Stimulated activated naive B cell treated with anti-CD40 and anti-IgM and Interleukin-4, amounts not matched to agents 10 μg/mL and 1 μg/mL and 100 μg/mL, for 72 hours (primary cell): Measurements from ENCODE around the gene KLHL3.
A peak's percentile ranks its signal among the peaks of the same experiment; 100 is the strongest.

ENCODE experiments used
- ATAC-seq, 2 donors: fragments of 150-1000 bp; cut with Tn5 transposase; replicated peaks; 2 replicates each; pipeline ENCODE4 v1.10.0; 2021; ENCODE audit warnings: moderate library complexity in 1 of 2
- DNase-seq: peaks from one replicate; pipeline ENCODE4 v3.0.0; 2021
- H3K27ac Mint-ChIP-seq: one replicate; pipeline ENCODE4 v1.8.0; 2022; ENCODE audit warnings: mild to moderate bottlenecking, mixed read lengths
- H3K27me3 Mint-ChIP-seq, 2 donors: one replicate each; pipeline ENCODE4 v1.8.0; 2022; ENCODE audit warnings: mixed read lengths in 2 of 2
- H3K36me3 Mint-ChIP-seq, 2 donors: one replicate each; pipeline ENCODE4 v1.8.0; 2022; ENCODE audit warnings: mixed read lengths in 2 of 2, mild to moderate bottlenecking in 1 of 2
- H3K4me1 Mint-ChIP-seq, 2 donors: one replicate each; pipeline ENCODE4 v1.8.0; 2022; ENCODE audit warnings: mixed read lengths in 2 of 2, mild to moderate bottlenecking in 1 of 2
- H3K4me3 Mint-ChIP-seq, 2 donors: one replicate each; pipeline ENCODE4 v1.8.0; 2022; ENCODE audit warnings: mild to moderate bottlenecking in 2 of 2, mixed read lengths in 2 of 2, moderate library complexity in 1 of 2
- H3K9me3 Mint-ChIP-seq, 2 donors: one replicate each; pipeline ENCODE4 v1.8.0; 2022; ENCODE audit warnings: mixed read lengths in 2 of 2, mild to moderate bottlenecking in 1 of 2

Gene KLHL3

DNA sequence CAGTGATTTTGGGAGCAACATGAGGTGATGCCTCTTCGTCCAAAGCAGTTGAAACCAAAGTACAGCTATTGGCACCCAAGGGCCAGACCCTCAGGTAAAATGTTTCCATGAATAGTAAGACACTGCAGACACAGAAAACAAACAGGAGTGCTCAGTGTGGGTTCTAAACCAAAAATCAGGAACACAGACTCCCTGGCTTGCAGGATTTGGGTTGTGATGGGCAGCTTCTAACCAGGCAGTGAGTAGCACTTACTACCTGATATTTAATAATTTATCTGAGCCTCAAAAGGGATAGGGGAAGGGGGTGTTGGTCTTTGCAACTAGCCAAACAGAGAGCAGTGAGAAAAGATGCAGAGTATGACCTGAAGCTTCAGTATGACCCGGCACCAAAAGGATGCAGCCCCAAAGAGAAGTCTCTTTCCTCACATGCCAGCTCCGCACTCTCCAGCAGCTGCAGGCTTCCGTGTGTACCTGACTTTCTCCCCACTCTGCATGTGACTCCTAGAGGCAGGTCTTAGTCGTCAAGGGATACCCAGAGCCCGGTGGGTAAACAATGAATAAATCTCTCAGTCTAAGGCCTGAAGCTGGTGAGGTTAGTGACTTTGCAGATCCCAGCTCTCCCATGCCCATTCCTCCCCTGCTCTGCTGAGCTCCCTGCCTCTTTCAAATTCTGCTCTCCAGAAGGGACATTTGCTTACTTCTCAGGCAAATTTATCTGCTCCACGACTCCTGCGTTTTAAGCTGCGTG, 131.4 kb downstream of the KLHL3 start:
- no peak for ATAC-seq
- Mint-ChIP-seq H3K4me3 (no peak overlapping the region), H3K4me1 (no peaks in the 10 kb centered on the region), H3K27ac (no peak overlapping the region), H3K9me3 (no peaks in the 10 kb centered on the region), H3K27me3 (peaks cover 31 to 37% of the 10 kb centered on the region in 2 donors), H3K36me3 (no peaks in the 10 kb centered on the region)
- no peak for DNase-seq

DNA sequence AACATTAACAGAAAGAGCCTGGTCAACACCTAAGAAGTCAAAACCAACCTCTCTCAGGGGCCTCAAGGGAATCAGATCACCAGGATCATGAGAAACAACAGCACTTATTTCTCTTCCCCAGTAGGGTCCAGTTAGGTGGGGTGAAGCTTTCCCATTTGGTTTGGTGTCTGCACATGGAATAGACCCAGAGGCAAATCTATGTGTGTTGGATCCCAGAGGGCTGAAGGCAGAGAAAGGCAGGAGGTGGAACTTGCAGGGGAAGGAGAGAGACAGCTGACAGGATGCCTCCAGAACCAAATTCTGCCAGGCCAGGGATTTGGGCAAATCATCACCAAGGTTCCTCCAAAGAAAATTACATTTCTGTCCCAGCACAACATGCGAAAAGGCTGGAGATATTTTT, 132.0 kb downstream of the KLHL3 start:
- no peak for ATAC-seq
- Mint-ChIP-seq H3K27me3 (peaks cover 36 to 43% of the 10 kb centered on the region in 2 donors), H3K36me3 (no peaks in the 10 kb centered on the region), H3K4me1 (no peaks in the 10 kb centered on the region), H3K27ac (no peak overlapping the region), H3K4me3 (no peak overlapping the region), H3K9me3 (no peaks in the 10 kb centered on the region)
- DNase-seq = no peak

DNA sequence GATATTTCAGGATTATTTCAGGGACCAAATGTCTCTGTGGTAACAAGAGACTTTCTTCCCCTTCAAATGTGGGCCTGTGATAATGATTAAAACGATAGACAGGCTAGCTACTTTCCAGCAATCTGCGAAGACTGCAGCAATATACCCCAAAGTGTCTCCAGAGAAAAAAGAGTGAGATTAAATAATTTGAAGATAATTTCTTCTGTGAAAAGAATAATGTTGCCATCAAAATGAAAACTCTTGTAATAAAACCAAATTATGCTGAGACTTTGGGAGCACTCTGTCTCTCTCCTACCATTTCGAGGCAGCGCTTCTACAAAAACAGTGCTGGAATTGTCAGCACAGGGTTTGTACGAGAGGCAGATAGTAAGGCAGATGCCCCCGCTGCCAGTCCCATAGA, 132.5 kb downstream of the KLHL3 start:
- H3K36me3 Mint-ChIP-seq = no peaks in the 10 kb centered on the region
- no peaks in the 10 kb centered on the region for H3K9me3 Mint-ChIP-seq

DNA sequence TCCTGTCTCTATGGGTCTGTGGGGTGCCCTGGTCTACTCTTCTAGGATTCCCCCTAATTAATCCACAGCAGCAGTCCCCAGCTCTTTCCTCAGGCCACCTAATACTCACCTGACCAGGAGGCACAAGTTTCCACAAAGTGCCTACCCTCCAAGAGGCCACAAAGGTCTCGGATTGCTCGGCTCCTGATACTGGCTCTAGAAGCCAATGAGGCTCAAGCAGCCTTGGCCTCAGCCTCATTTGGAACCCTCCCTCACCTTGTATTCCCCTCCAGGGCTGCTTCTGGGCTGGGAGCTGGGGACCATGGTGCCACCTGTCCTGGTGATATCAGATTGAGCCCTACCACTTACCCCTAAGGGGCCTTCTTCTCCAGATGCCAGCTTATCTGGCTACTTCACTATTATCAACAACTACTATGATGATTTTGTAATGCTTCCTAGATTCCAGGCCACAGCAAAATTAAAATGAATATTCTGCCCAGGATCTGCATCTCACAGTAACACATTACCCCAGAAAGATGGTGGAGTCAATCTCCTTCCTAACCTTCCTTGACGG, 133.1 kb downstream of the KLHL3 start:
- H3K4me3 Mint-ChIP-seq = no peak overlapping the region
- H3K27ac Mint-ChIP-seq = no peak overlapping the region
- H3K36me3 Mint-ChIP-seq = no peaks in the 10 kb centered on the region
- no peaks in the 10 kb centered on the region for H3K9me3 Mint-ChIP-seq
- no peak for DNase-seq
- peaks cover 41 to 45% of the 10 kb centered on the region in 2 donors for H3K27me3 Mint-ChIP-seq
- no peaks in the 10 kb centered on the region for H3K4me1 Mint-ChIP-seq
- no peak for ATAC-seq

More for the DNA sequence above, 132.5 kb downstream of the KLHL3 start:
- Mint-ChIP-seq H3K4me1 (no peaks in the 10 kb centered on the region), H3K27me3 (peaks cover 39 to 45% of the 10 kb centered on the region in 2 donors), H3K4me3 (no peak overlapping the region), H3K27ac (no peak overlapping the region)
- DNase-seq (no peak), ATAC-seq (no peak)

DNA sequence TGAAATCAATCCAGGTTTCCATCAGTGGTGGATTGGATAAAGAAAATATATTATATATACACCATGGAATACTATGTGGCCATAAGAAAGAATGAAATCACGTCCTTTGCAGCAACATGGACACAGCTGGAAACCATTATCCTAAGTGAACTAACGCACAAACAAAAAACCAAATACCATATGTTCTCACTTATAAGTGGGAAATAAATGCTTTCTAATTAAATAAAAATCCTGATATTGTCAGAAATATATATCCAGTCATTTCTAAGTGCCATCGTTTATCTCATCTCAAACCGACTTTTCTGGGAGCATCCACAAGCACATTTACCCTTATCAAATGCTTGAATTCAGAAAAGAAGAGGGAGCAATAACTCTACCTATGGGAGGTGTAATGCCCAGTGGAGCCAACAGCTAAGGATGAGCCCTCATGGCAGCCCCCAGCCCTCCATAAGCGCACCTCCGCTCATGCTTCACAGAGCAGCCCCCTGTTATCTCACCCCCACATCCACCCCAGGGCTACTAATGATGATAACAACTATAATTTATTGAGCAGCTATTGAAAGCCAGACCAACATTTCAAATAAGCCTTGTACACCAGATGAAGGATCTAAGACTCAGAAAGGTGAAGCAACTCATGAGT, 135.0 kb downstream of the KLHL3 start:
- no peaks in the 10 kb centered on the region for H3K4me1 Mint-ChIP-seq
- H3K27ac Mint-ChIP-seq = no peak overlapping the region
- no peak overlapping the region for H3K4me3 Mint-ChIP-seq
- H3K9me3 Mint-ChIP-seq = no peaks in the 10 kb centered on the region
- DNase-seq (no peak), ATAC-seq (no peak)
- peaks cover 44 to 52% of the 10 kb centered on the region in 2 donors for H3K27me3 Mint-ChIP-seq
- H3K36me3 Mint-ChIP-seq = no peaks in the 10 kb centered on the region

DNA sequence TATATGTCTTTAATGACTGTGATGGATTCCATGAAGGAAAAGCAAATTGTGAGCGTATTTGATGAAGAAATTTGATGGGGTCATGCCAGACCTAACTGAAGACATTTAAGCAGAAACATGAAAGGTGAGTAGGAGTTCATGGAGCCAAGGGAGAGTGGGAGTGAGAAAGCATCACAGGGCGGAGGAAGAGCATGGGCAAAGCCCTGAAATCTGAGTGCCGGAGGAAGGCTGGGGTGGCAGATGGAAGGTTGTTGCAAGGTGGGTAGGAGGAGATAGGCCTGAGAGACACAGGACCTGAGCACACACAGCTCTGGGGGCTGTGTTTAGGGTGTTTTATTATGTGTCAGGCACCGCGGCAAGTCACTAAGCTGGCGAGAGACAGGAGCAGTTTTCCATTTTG, 136.4 kb downstream of the KLHL3 start:
- Mint-ChIP-seq H3K4me3 (no peak overlapping the region), H3K36me3 (no peaks in the 10 kb centered on the region), H3K27ac (no peak overlapping the region), H3K4me1 (no peaks in the 10 kb centered on the region), H3K9me3 (no peaks in the 10 kb centered on the region), H3K27me3 (peaks cover 34 to 40% of the 10 kb centered on the region in 2 donors)
- ATAC-seq (no peak), DNase-seq (no peak)

DNA sequence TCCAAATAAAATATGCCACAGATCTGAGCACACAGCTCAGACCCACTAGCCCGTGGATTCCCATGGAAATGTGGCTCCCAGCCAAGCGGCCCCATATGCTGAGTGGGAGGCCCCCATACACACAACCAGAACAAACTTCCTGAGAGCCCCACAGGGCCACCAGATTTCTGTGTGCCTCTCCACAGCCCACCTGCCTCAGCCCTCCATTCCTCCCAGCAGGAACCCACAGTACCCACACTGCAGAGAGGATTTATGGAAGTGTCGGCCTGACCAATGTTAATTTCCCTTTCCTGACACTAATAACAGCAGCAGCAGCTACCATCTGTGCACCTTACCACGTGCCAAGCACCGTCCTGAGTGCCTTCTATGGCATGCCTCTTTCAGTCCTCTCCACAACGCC, 137.5 kb downstream of the KLHL3 start:
- no peaks in the 10 kb centered on the region for H3K9me3 Mint-ChIP-seq
- DNase-seq (no peak), ATAC-seq (no peak)
- H3K4me1 Mint-ChIP-seq = no peaks in the 10 kb centered on the region
- peaks cover 34 to 35% of the 10 kb centered on the region in 2 donors for H3K27me3 Mint-ChIP-seq
- H3K36me3 Mint-ChIP-seq = no peaks in the 10 kb centered on the region
- H3K27ac Mint-ChIP-seq = no peak overlapping the region
- no peak overlapping the region for H3K4me3 Mint-ChIP-seq

DNA sequence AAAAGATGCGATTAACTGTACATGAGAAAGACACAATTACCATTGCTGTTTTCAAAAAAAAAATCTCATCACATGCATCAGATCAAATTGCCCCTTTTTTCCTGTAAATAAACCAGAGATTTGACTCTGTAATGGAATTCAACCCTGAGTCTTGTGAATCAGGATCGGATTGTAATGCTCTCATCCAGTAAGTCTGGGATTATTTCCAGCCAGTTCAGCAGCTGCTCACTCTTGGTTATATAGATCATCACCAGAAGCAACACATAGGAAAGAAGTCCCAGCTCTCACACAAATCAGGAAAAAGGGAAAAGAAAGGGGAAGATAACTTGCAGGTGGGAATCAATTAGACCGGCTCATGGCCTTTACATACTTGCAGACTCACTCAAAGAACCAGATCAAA, 138.9 kb downstream of the KLHL3 start:
- Mint-ChIP-seq H3K9me3 (peaks cover 0 to 2% of the 10 kb centered on the region in 2 donors), H3K27ac (no peak overlapping the region), H3K27me3 (peaks cover 34 to 43% of the 10 kb centered on the region in 2 donors), H3K4me3 (no peak overlapping the region), H3K4me1 (no peaks in the 10 kb centered on the region), H3K36me3 (no peaks in the 10 kb centered on the region)
- no peak for ATAC-seq
- no peak for DNase-seq

DNA sequence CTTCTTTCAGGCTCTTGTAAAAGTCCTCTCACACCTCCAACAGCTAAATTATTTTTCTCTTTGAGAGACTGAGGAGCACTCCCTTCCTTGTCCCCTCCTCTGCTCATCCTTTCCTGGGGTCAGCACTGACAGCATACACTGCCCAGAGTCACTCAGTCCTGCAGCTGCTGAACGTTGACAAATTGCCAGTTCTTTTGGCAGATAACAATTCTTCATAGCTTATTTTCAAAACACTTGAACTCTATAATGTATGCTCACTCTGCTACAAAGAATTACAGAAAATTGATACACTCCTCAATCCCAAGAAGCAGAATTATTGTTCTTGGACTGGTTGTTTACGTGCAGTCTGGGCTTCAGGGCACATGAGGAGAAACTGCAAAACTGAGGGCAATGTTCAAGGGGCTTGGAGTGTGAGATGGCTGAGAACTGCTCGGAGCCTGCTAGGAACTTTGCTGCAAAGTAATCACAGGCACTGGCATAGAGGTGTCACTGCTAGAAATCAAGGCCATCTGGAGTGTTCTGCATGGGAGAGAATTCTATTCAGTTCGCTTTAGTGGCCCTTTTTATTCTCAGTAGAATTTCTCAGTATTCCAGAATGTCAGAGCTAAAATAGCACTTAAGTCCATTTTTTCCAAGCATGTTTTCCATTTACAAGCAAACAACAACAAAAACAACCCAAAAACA, 140.4 kb downstream of the KLHL3 start:
- ATAC-seq (no peak), DNase-seq (no peak)
- Mint-ChIP-seq H3K27ac (no peak overlapping the region), H3K27me3 (peaks cover 29 to 38% of the 10 kb centered on the region in 2 donors), H3K9me3 (peaks cover 0 to 2% of the 10 kb centered on the region in 2 donors), H3K4me1 (no peaks in the 10 kb centered on the region), H3K36me3 (no peaks in the 10 kb centered on the region), H3K4me3 (no peak overlapping the region)

DNA sequence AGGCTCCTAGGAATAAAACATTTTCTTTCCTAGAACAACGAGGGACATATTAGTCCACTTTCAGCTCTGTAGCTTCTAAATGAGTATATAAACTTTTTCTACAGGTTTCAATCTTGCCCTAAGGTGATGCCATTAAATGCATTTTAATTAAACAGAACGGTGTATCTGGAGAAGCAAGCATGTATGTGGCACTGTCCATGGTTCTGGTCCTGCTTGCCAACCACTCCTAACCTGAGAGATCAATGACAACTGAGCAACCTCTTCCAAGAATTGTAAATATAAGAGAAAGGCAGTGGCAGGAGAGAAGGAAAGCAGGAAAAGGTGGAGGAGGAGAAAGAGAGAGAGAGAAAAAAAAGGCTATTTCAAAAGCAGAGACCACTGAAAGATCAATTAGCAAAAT, 141.2 kb downstream of the KLHL3 start:
- H3K4me1 Mint-ChIP-seq = no peaks in the 10 kb centered on the region

DNA sequence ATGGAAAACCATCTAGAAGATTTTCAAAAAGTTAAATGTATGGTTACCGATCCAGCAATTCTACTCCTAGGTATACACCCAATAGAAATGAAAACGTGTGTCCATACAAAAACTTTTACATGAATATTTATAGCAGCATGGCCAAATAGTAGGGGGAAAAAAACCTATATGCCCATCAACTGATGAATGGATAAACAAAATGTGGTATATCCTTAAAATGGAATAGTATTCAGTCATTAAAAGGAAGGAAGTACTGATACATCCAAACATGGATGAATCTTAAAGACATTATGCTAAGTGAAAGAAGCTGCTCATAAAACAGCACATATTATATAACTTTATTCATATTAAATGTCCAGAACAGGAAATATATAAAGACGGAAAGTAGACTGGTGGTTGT, 143.6 kb downstream of the KLHL3 start:
- peaks cover 4 to 6% of the 10 kb centered on the region in 2 donors for H3K4me1 Mint-ChIP-seq
- no peak overlapping the region for H3K27ac Mint-ChIP-seq
- H3K36me3 Mint-ChIP-seq = no peaks in the 10 kb centered on the region
- ATAC-seq (no peak), DNase-seq (no peak)
- no peak overlapping the region for H3K4me3 Mint-ChIP-seq
- peaks cover 15 to 31% of the 10 kb centered on the region in 2 donors for H3K27me3 Mint-ChIP-seq
- peaks cover 0 to 2% of the 10 kb centered on the region in 2 donors for H3K9me3 Mint-ChIP-seq

More for the DNA sequence above, 141.2 kb downstream of the KLHL3 start:
- peaks cover 0 to 2% of the 10 kb centered on the region in 2 donors for H3K9me3 Mint-ChIP-seq
- H3K27ac Mint-ChIP-seq = no peak overlapping the region
- no peak for ATAC-seq
- DNase-seq = no peak
- H3K4me3 Mint-ChIP-seq = no peak overlapping the region
- H3K36me3 Mint-ChIP-seq = no peaks in the 10 kb centered on the region
- H3K27me3 Mint-ChIP-seq = peaks cover 25 to 35% of the 10 kb centered on the region in 2 donors

DNA sequence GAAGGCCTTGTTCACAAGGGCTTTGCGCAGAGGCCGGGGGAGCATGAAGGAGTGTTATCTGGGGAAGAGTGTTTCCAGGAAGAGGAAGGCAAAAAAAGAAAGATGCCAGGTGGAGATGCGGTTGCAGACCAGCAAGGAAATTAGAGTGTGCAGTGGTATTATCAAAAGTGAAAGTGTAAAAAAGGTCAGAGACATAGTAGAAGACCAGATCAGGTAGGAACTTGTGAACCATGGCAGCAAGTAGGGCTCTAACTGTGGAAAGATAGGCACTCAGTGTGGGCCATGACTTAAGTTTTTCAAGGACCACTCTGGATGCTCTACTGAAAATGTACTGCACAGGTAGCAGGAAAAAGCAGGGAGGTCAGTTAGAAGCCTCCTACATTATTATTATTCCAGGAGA, 146.7 kb downstream of the KLHL3 start:
- Mint-ChIP-seq H3K27ac (no peak overlapping the region), H3K4me1 (peaks cover 4 to 6% of the 10 kb centered on the region in 2 donors), H3K27me3 (peaks cover 13 to 27% of the 10 kb centered on the region in 2 donors), H3K4me3 (no peak overlapping the region), H3K36me3 (no peaks in the 10 kb centered on the region), H3K9me3 (peaks cover 0 to 2% of the 10 kb centered on the region in 2 donors)
- ATAC-seq = peak in 1 of 2 donors; percentile 51
- DNase-seq = no peak

DNA sequence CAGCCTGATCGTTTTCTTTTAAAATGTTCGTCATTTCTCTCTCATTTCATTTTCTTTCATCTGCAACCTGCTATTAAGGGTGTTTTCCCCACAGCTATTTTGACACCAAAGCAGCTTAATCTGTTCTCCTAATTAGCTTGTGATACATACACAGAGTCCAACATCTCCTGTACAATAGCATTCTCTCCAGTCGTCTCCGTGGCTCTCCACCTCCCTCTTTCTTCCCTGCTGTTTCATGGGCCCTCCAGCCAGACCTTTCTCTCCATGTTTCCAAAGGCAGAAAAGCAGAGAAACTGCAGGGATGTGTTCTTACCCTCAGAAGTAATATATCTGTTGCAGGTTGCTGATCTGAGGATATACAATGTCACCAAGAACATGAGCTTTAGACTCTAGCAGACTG, 148.0 kb downstream of the KLHL3 start:
- peaks cover 4 to 6% of the 10 kb centered on the region in 2 donors for H3K4me1 Mint-ChIP-seq
- ATAC-seq (no peak), DNase-seq (no peak)
- H3K36me3 Mint-ChIP-seq = no peaks in the 10 kb centered on the region
- H3K27me3 Mint-ChIP-seq = peaks cover 13 to 24% of the 10 kb centered on the region in 2 donors
- H3K4me3 Mint-ChIP-seq = no peak overlapping the region
- H3K27ac Mint-ChIP-seq = no peak overlapping the region
- peaks cover 0 to 2% of the 10 kb centered on the region in 2 donors for H3K9me3 Mint-ChIP-seq

DNA sequence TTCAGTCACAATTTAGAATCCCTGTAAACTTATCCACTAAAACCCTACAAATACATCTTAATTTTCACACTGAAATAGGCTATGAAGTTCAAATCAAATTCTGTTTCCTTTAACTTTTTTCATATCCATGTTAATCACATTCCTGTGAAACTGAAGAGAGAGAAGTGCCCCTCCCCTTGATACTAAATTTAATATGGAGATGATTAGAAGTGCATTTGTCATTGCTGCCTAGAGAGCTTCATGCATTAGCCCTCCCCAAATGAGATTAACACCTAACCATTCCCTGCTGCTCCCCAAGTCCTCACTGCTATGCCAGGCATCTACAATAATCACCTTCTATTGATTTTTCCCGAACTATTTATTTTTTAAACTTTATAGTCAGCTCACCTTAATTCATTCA, 151.6 kb downstream of the KLHL3 start:
- no peak overlapping the region for H3K4me3 Mint-ChIP-seq
- no peaks in the 10 kb centered on the region for H3K36me3 Mint-ChIP-seq
- ATAC-seq (no peak), DNase-seq (no peak)
- no peak overlapping the region for H3K27ac Mint-ChIP-seq
- H3K4me1 Mint-ChIP-seq = peaks cover 4 to 5% of the 10 kb centered on the region in 2 donors
- H3K27me3 Mint-ChIP-seq = peaks cover 17 to 22% of the 10 kb centered on the region in 2 donors
- no peaks in the 10 kb centered on the region for H3K9me3 Mint-ChIP-seq
